MM.1S (cell line): ENCODE results near the gene DCTN3.

Source experiments
- DNase-seq: peaks from one replicate; pipeline ENCODE4 v3.0.0-alpha.2; 2015
- H2AFZ ChIP-seq: fragments of 300-600 bp; sonication (generic); 2 replicates; pipeline ENCODE4 v1.6.0; 2016; ENCODE audit warnings: antibody characterized with exemption, low read length
- H3F3A ChIP-seq: fragments of 300-600 bp; sonication (generic); 2 replicates; pipeline ENCODE4 v1.6.1; 2016; ENCODE audit warnings: mild to moderate bottlenecking, antibody characterized with exemption, low read length, moderate library complexity, mixed read lengths; ENCODE audit not compliant: insufficient read depth
- H3K27ac ChIP-seq: fragments of 300-600 bp; sonication (generic); 2 replicates; pipeline ENCODE4 v1.5.1; 2016; ENCODE audit warnings: mild to moderate bottlenecking, low read length
- H3K27me3 ChIP-seq: fragments of 300-600 bp; sonication (generic); replicated peaks from 2 replicates; pipeline ENCODE4 v1.6.0; 2016; ENCODE audit warnings: low read length; ENCODE audit not compliant: insufficient read depth
- H3K36me3 ChIP-seq: fragments of 300-600 bp; sonication (generic); replicated peaks from 2 replicates; pipeline ENCODE4 v1.6.1; 2016; ENCODE audit warnings: mild to moderate bottlenecking, low read length, mixed read lengths; ENCODE audit not compliant: insufficient read depth
- H3K4me1 ChIP-seq: fragments of 300-600 bp; sonication (generic); 2 replicates; pipeline ENCODE4 v1.6.1; 2016; ENCODE audit warnings: low read length, mixed read lengths
- H3K4me2 ChIP-seq: fragments of 300-600 bp; sonication (generic); 2 replicates; pipeline ENCODE4 v1.6.0; 2016; ENCODE audit warnings: low read depth, low read length
- H3K4me3 ChIP-seq: fragments of 300-600 bp; sonication (generic); 2 replicates; pipeline ENCODE4 v1.5.1; 2016; ENCODE audit warnings: low read length, mixed read lengths
- H3K79me2 ChIP-seq: fragments of 300-600 bp; sonication (generic); 2 replicates; pipeline ENCODE4 v1.6.1; 2016; ENCODE audit warnings: mixed run types, low read length, mixed read lengths
- H3K9ac ChIP-seq: fragments of 300-600 bp; sonication (generic); 2 replicates; pipeline ENCODE4 v1.6.1; 2016; ENCODE audit warnings: low read length, mixed read lengths
- H3K9me2 ChIP-seq: fragments of 300-600 bp; sonication (generic); replicated peaks from 2 replicates; pipeline ENCODE4 v1.6.1; 2016; ENCODE audit warnings: mild to moderate bottlenecking, low read length, mixed read lengths; ENCODE audit not compliant: insufficient read depth
- H3K9me3 ChIP-seq: fragments of 300-600 bp; sonication (generic); replicated peaks from 2 replicates; pipeline ENCODE4 v1.6.1; 2016; ENCODE audit warnings: mild to moderate bottlenecking, low read length, mixed read lengths; ENCODE audit not compliant: insufficient read depth
- H4K20me1 ChIP-seq: fragments of 300-600 bp; sonication (generic); 2 replicates; pipeline ENCODE4 v1.6.1; 2016; ENCODE audit warnings: mild to moderate bottlenecking, low read length, moderate library complexity, mixed read lengths; ENCODE audit not compliant: insufficient read depth
- CTCF ChIP-seq: fragments of 300-600 bp; sonication (generic); IDR thresholded peaks from 2 replicates; pipeline ENCODE4 v1.5.1; 2016; ENCODE audit warnings: antibody characterized with exemption, low read length, mixed read lengths
- EZH2 ChIP-seq: fragments of 300-600 bp; sonication (generic); optimal IDR thresholded peaks from 2 replicates; pipeline ENCODE3; 2017; ENCODE audit warnings: low read depth, mild to moderate bottlenecking, antibody characterized with exemption, low read length, mixed read lengths
- EZH2phosphoT487 ChIP-seq: fragments of 300-600 bp; sonication (generic); IDR thresholded peaks from 2 replicates; pipeline ENCODE4 v1.6.1; 2018; ENCODE audit warnings: antibody characterized with exemption, low read length

The DCTN3 gene

GRCh38 chr9:34575862-34576596 lies 44.3 kb downstream of the DCTN3 start:
- H3K36me3 ChIP-seq = no peaks in the 10 kb centered on the region
- no peak overlapping the region for H3K9ac ChIP-seq
- no peaks in the 10 kb centered on the region for H4K20me1 ChIP-seq
- no peak for TF ChIP-seq CTCF
- no peak for TF ChIP-seq EZH2
- no peak for TF ChIP-seq EZH2phosphoT487
- no peaks in the 10 kb centered on the region for H3K79me2 ChIP-seq
- H3K4me1 ChIP-seq = no peaks in the 10 kb centered on the region
- H3K27ac ChIP-seq = no peak overlapping the region
- no peaks in the 10 kb centered on the region for H3F3A ChIP-seq
- no peak overlapping the region for H2AFZ ChIP-seq
- H3K4me3 ChIP-seq = no peak overlapping the region
- peaks cover 88% of the 10 kb centered on the region for H3K27me3 ChIP-seq
- DNase-seq = no peak
- H3K9me3 ChIP-seq = no peaks in the 10 kb centered on the region
- H3K4me2 ChIP-seq = no peak overlapping the region
- H3K9me2 ChIP-seq = no peaks in the 10 kb centered on the region

GRCh38 chr9:34575241-34575640 lies 45.1 kb downstream of the DCTN3 start:
- H2AFZ ChIP-seq = no peak overlapping the region
- no peaks in the 10 kb centered on the region for H3K9me2 ChIP-seq
- no peak for TF ChIP-seq CTCF
- TF ChIP-seq EZH2phosphoT487 = no peak
- TF ChIP-seq EZH2 = no peak
- H3K4me3 ChIP-seq = no peak overlapping the region
- no peaks in the 10 kb centered on the region for H3F3A ChIP-seq
- peaks cover 87% of the 10 kb centered on the region for H3K27me3 ChIP-seq
- no peaks in the 10 kb centered on the region for H3K4me1 ChIP-seq
- H3K27ac ChIP-seq = no peak overlapping the region
- H4K20me1 ChIP-seq = no peaks in the 10 kb centered on the region
- H3K4me2 ChIP-seq = no peak overlapping the region
- no peaks in the 10 kb centered on the region for H3K9me3 ChIP-seq
- no peak for DNase-seq
- no peaks in the 10 kb centered on the region for H3K36me3 ChIP-seq
- H3K79me2 ChIP-seq = no peaks in the 10 kb centered on the region
- no peak overlapping the region for H3K9ac ChIP-seq

- Histone ChIP-seq H3K79me2 (no peaks in the 10 kb centered on the region), H3K9me2 (no peaks in the 10 kb centered on the region), H2AFZ (no peak overlapping the region), H3K4me1 (no peaks in the 10 kb centered on the region), H3K9me3 (no peaks in the 10 kb centered on the region), H4K20me1 (no peaks in the 10 kb centered on the region), H3K27ac (no peak overlapping the region), H3K36me3 (no peaks in the 10 kb centered on the region), H3K27me3 (peaks cover 87% of the 10 kb centered on the region), H3K4me2 (no peak overlapping the region), H3K4me3 (no peak overlapping the region), H3F3A (no peaks in the 10 kb centered on the region), H3K9ac (no peak overlapping the region)
- no peak for TF ChIP-seq EZH2
- TF ChIP-seq EZH2phosphoT487 = no peak
- TF ChIP-seq CTCF = no peak
- no peak for DNase-seq
These were observed 45.7 kb downstream of the DCTN3 start for GRCh38 chr9:34574571-34574970.
